H9 (cell line): ENCODE measurements around the gene PCCA. TPM values are rescaled to one million over a fixed set of nuclear protein-coding genes. Genes with fewer than 3 reads are reported as not detected.

Experiments used
- DNase-seq: peaks from one replicate; pipeline ENCODE4 v3.0.0-alpha.2; 2017
- H2AFZ ChIP-seq: one replicate; pipeline ENCODE4 v1.6.1; 2013; ENCODE audit warnings: mild to moderate bottlenecking, low read length, control low read depth, moderate library complexity
- H2AK5ac ChIP-seq: 2 replicates; pipeline ENCODE4 v1.6.1; 2013; ENCODE audit warnings: low read length, control low read depth, mixed read lengths; ENCODE audit not compliant: insufficient read length
- H2BK120ac ChIP-seq: one replicate; pipeline ENCODE4 v1.6.1; 2013; ENCODE audit warnings: low read depth, mild to moderate bottlenecking, low read length, control low read depth, inconsistent platforms; ENCODE audit not compliant: poor library complexity, severe bottlenecking
- H2BK12ac ChIP-seq: 2 replicates; pipeline ENCODE4 v1.6.1; 2013; ENCODE audit warnings: low read length, control low read depth, mixed read lengths, low read depth; ENCODE audit not compliant: insufficient read length
- H2BK15ac ChIP-seq: 2 replicates; pipeline ENCODE4 v1.6.1; 2013; ENCODE audit warnings: low read depth, low read length, control low read depth
- H2BK20ac ChIP-seq: one replicate; pipeline ENCODE4 v1.6.1; 2013; ENCODE audit warnings: low read depth, mild to moderate bottlenecking, low read length, control low read depth, inconsistent platforms; ENCODE audit not compliant: poor library complexity, severe bottlenecking
- H2BK5ac ChIP-seq: 2 replicates; pipeline ENCODE4 v1.6.1; 2013; ENCODE audit warnings: low read length, control low read depth, mixed read lengths; ENCODE audit not compliant: insufficient read length
- H3K14ac ChIP-seq: 2 replicates; pipeline ENCODE4 v1.6.1; 2013; ENCODE audit warnings: low read length, control low read depth; ENCODE audit not compliant: insufficient read depth
- H3K18ac ChIP-seq: 2 replicates; pipeline ENCODE4 v1.6.1; 2013; ENCODE audit warnings: low read depth, mild to moderate bottlenecking, mixed read lengths, low read length, control low read depth; ENCODE audit not compliant: insufficient read length
- H3K23ac ChIP-seq: 2 replicates; pipeline ENCODE4 v1.6.1; 2013; ENCODE audit warnings: low read length, control low read depth, mixed read lengths, low read depth; ENCODE audit not compliant: insufficient read length
- H3K23me2 ChIP-seq: 2 replicates; pipeline ENCODE4 v1.6.1; 2013; ENCODE audit warnings: low read depth, mild to moderate bottlenecking, mixed read lengths, low read length, control low read depth; ENCODE audit not compliant: insufficient read length, poor library complexity, severe bottlenecking
- H3K27ac ChIP-seq: 2 replicates; pipeline ENCODE4 v1.5.1; 2013; ENCODE audit warnings: low read length, control low read depth, mixed read lengths, low read depth; ENCODE audit not compliant: insufficient read length
- H3K27me3 ChIP-seq: 2 replicates; pipeline ENCODE4 v1.6.1; 2013; ENCODE audit warnings: low read length, control low read depth, inconsistent platforms; ENCODE audit not compliant: insufficient read depth
- H3K4ac ChIP-seq: 2 replicates; pipeline ENCODE4 v1.6.1; 2013; ENCODE audit warnings: low read depth, mild to moderate bottlenecking, control low read depth, inconsistent platforms, low read length, moderate library complexity
- H3K4me1 ChIP-seq: 2 replicates; pipeline ENCODE4 v1.6.1; 2013; ENCODE audit warnings: low read length, control low read depth, inconsistent platforms; ENCODE audit not compliant: insufficient read depth
- H3K4me2 ChIP-seq: 2 replicates; pipeline ENCODE4 v1.6.1; 2013; ENCODE audit warnings: low read length, control low read depth, mixed read lengths; ENCODE audit not compliant: insufficient read length, insufficient read depth
- H3K56ac ChIP-seq: 2 replicates; pipeline ENCODE4 v1.6.1; 2013; ENCODE audit warnings: low read depth, mild to moderate bottlenecking, mixed read lengths, low read length, control low read depth; ENCODE audit not compliant: insufficient read length
- H3K79me1 ChIP-seq: 2 replicates; pipeline ENCODE4 v1.6.1; 2013; ENCODE audit warnings: low read depth, mild to moderate bottlenecking, moderate library complexity, low read length, control low read depth, inconsistent platforms; ENCODE audit not compliant: insufficient read depth, poor library complexity, severe bottlenecking
- H3K79me2 ChIP-seq: 2 replicates; pipeline ENCODE4 v1.6.1; 2013; ENCODE audit warnings: low read length, control low read depth, inconsistent platforms; ENCODE audit not compliant: insufficient read depth
- H3K9ac ChIP-seq: 2 replicates; pipeline ENCODE4 v1.6.1; 2013; ENCODE audit warnings: low read length, control low read depth, mixed read lengths; ENCODE audit not compliant: insufficient read length; ENCODE audit errors: extremely low read depth
- H3K9me3 ChIP-seq: one replicate; pipeline ENCODE4 v1.6.1; 2013; ENCODE audit warnings: low read depth, low read length, inconsistent platforms; ENCODE audit not compliant: control insufficient read depth
- H3T11ph ChIP-seq: one replicate; pipeline ENCODE4 v1.6.1; 2013; ENCODE audit warnings: mild to moderate bottlenecking, low read length, control low read depth, inconsistent platforms
- H4K20me1 ChIP-seq: one replicate; pipeline ENCODE4 v1.6.1; 2013; ENCODE audit not compliant: control insufficient read depth, insufficient read length, insufficient read depth
- H4K5ac ChIP-seq: 2 replicates; pipeline ENCODE4 v1.6.1; 2013; ENCODE audit warnings: low read depth, mild to moderate bottlenecking, mixed read lengths, low read length, control low read depth; ENCODE audit not compliant: insufficient read length
- H4K8ac ChIP-seq: replicated peaks from 2 replicates; pipeline ENCODE4 v1.6.1; 2013; ENCODE audit warnings: low read length, control low read depth, mixed read lengths, low read depth; ENCODE audit not compliant: insufficient read length
- H4K91ac ChIP-seq: 2 replicates; pipeline ENCODE4 v1.6.1; 2013; ENCODE audit warnings: low read depth, mild to moderate bottlenecking, moderate library complexity, mixed read lengths, low read length, control low read depth; ENCODE audit not compliant: insufficient read length
- H3K27ac Mint-ChIP-seq, 3 experiments: 2 replicates in 2 of 3; 3 replicates in 1 of 3; pipeline ENCODE4 v1.8.0; 2020 to 2021; ENCODE audit warnings: mixed read lengths in 3 of 3, mild to moderate bottlenecking in 1 of 3, moderate library complexity in 1 of 3
- H3K27me3 Mint-ChIP-seq: 2 replicates; pipeline ENCODE4 v1.8.0; 2021; ENCODE audit warnings: low read depth, mild to moderate bottlenecking, moderate library complexity, mixed read lengths
- H3K36me3 Mint-ChIP-seq, 3 experiments: 2 replicates in 2 of 3; 3 replicates in 1 of 3; pipeline ENCODE4 v1.8.0; 2020 to 2021; ENCODE audit warnings: low read depth in 3 of 3, mixed read lengths in 3 of 3; ENCODE audit not compliant: insufficient read depth in 1 of 3
- H3K4me1 Mint-ChIP-seq, 2 experiments: 2 replicates each; pipeline ENCODE4 v1.8.0; 2020; ENCODE audit warnings: mixed read lengths in 2 of 2
- H3K4me3 Mint-ChIP-seq, 2 experiments: 2 replicates in 1 of 2; 3 replicates in 1 of 2; pipeline ENCODE4 v1.8.0; 2020 to 2021; ENCODE audit warnings: mild to moderate bottlenecking in 2 of 2, mixed read lengths in 2 of 2, moderate library complexity in 1 of 2
- H3K9me3 Mint-ChIP-seq, 2 experiments: 2 replicates in 1 of 2; 3 replicates in 1 of 2; pipeline ENCODE4 v1.8.0; 2020; ENCODE audit warnings: mild to moderate bottlenecking in 2 of 2, mixed read lengths in 2 of 2, moderate library complexity in 1 of 2
- WGBS: extraction: QIAGEN DNeasy Blood & Tissue Kit; methylation state at CpG from one replicate; pipeline ENCODE4 v1.1.7; 2013; ENCODE audit warnings: missing lambda C conversion rate, low lambda C conversion rate, mixed read lengths; ENCODE audit not compliant: insufficient read length; ENCODE audit errors: extremely low coverage; 5-methylcytosine and 5-hydroxymethylcytosine counted together
- total RNA-seq: library from RNA; stranded (reverse); gene quantifications from 2 replicates; pipeline ENCODE4 v1.2.1, GENCODE V29; 2021
- TF ChIP-seq, protein P1 (sequence below): fragments of 200-600 bp; sonication (generic); conservative IDR thresholded peaks from 3 replicates; pipeline ENCODE4 v1.8.0; 2021; ENCODE audit warnings: antibody characterized with exemption, mild to moderate bottlenecking

The PCCA gene
- total RNA-seq, 1 experiment from 2014 or later, result 56.5 TPM

DNA sequence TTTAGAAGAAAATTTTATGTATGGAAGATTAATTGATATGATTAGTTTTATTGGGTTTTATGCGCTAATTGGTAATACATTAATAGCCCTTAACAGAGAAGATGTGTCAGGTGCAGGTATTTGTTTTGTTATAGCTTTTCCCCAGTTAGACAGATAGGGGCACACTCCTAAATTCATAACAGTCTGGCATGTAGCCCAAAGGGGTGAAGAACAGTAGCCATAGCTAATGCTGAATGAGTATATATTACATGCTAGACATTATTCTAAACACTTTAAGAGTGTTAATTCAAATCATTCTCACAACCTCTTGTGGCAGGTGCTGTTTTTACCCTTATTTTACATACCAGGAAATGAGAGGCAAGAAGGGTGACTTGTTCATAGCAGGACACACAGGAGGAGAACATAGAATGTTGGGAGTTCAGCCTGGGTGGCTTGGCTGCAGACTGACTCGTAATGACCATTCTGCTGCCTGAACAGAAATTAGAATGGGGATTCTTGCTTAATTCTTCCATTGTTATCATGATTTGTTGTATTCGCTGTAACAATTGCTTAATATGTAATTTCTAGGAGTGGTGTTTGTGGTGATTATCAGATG lies 20.1 kb downstream of the PCCA start:
- no peak overlapping the region for H2AK5ac ChIP-seq

More for the DNA sequence above, 20.1 kb downstream of the PCCA start:
- Histone ChIP-seq H2BK20ac (no peak overlapping the region), H2BK120ac (no peak overlapping the region), H3K56ac (no peak overlapping the region), H3K27ac (no peak overlapping the region), H3K18ac (no peak overlapping the region), H2BK5ac (no peak overlapping the region), H4K5ac (no peak overlapping the region), H3K23ac (no peak overlapping the region), H3K23me2 (no peaks in the 10 kb centered on the region), H4K20me1 (no peaks in the 10 kb centered on the region), H3K14ac (no peak overlapping the region), H2AFZ (no peak overlapping the region), H3K79me2 (peaks cover 3% of the 10 kb centered on the region; the same call in 1 of the 2 replicates), H3K79me1 (peaks cover 10% of the 10 kb centered on the region), H2BK12ac (no peak overlapping the region), H3K4me1 (no peaks in the 10 kb centered on the region), H3K27me3 (no peaks in the 10 kb centered on the region), H3K4me2 (no peak overlapping the region), H4K8ac (no peak overlapping the region), H4K91ac (no peak overlapping the region), H3K9ac (no peak overlapping the region), H3K9me3 (no peaks in the 10 kb centered on the region), H3T11ph (no peak overlapping the region), H2BK15ac (no peak overlapping the region), H3K4ac (no peak overlapping the region)
- Mint-ChIP-seq H3K36me3 (peaks cover 7 to 30% (median 11%) of the 10 kb centered on the region in 3 experiments; a peak in 6 of 7 replicates), H3K27me3 (no peaks in the 10 kb centered on the region), H3K4me3 (no peak overlapping the region), H3K9me3 (no peaks in the 10 kb centered on the region), H3K4me1 (peaks cover 0 to 2% of the 10 kb centered on the region in 2 experiments; a peak in 2 of 4 replicates), H3K27ac (0 out of 7 replicates have a peak overlapping the region, but pooled peaks of 1 of the 3 experiments have one; percentile 28)
- TF ChIP-seq, protein P1, sequence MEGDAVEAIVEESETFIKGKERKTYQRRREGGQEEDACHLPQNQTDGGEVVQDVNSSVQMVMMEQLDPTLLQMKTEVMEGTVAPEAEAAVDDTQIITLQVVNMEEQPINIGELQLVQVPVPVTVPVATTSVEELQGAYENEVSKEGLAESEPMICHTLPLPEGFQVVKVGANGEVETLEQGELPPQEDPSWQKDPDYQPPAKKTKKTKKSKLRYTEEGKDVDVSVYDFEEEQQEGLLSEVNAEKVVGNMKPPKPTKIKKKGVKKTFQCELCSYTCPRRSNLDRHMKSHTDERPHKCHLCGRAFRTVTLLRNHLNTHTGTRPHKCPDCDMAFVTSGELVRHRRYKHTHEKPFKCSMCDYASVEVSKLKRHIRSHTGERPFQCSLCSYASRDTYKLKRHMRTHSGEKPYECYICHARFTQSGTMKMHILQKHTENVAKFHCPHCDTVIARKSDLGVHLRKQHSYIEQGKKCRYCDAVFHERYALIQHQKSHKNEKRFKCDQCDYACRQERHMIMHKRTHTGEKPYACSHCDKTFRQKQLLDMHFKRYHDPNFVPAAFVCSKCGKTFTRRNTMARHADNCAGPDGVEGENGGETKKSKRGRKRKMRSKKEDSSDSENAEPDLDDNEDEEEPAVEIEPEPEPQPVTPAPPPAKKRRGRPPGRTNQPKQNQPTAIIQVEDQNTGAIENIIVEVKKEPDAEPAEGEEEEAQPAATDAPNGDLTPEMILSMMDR, result no peak
- DNase-seq, result no peak
- 100% methylated on average over 1 of the region's 3 CpGs for WGBS
